ENCODE results near the gene PHACTR4. TPM values are rescaled to one million over a fixed set of nuclear protein-coding genes. Genes with fewer than 3 reads are reported as not detected.

The PHACTR4 gene
- total RNA-seq = 6.3 and 11.4 TPM in 2 replicates

DNA sequence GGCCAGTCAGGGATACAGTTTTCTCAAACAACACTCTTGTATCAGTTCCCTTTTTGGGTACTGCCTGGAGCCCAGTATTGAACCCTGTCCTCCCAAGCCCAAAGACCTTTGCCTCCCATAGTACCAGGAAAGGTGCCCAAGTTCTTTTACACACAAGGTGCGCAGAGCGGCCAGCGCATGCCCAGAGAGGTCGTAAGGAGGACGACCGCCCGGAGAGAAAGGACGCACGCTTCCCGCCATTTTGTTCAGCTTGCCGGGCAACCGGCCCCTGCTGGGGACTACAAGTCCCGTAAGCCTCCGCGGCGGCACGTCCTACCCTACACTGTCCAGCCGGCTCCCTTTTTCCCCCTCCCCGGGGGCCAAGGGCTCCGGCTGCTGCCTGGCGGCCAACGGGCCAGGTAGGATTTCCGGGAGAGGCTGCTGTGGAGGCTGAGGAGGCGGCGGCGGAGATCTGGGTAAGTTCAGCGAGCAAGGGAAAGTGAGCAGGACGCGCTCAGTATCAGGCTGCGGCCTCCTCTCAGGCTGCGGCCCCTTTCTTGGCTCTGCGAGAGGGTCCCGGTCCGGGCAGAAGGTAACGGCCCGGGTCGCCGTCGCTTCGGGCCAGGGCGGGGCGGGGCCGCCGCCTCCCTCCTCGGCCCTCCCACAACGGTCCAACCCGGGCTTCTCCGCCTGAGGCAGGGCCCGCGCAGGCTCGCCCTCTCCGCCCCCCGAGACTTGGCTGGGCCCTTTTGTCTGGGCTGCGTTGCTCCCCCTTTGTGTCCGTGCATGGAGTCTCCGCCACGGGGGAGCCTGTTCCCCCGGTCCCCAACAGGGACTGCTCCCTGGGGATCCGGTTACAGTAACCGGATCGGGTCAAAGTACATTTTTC, at the start of gene PHACTR4:
TSS of gene PHACTR4 (plus strand) at position 370 of the 868 bp plus-strand sequence. CDS start 37,708 bp downstream, outside the sequence.

DNA sequence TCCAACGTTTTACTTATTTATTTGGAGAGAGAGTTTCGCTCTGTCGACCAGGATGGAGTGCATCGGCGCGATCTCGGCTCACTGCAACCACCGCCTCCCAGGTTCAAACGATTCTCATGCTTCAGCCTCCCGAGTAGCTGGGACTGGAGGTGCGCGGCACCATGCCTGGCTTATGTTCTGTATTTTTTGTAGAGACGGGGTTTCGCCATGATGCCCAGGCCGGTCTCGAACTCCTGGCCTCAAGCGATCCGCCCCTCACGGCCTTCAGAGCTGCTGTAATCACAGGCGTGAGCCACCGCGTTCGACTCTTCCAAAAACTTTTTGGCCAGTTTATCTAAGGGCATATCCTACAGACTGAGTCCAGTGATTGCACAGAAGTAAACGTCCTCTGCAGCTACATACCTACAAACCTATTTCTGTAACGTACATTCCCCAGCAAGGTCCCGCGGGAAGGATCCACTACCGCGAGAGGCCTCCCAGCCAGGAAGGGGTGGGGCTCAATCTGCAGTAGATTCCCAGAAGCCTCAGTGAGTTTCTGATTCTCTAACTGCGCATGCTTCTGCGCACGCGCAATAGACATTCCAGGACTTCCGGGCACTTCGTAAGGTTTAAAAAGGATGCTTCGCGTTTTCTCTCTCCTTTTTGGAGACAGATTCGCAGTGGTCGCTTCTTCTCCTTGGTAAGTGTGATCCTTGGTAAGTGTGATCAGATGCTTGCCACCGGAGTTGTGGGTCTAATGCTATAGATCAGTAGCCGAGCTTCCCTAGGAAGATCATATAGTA, 136.1 kb downstream of the PHACTR4 start, which contains the start of gene RCC1:
TSS of gene RCC1 (plus strand) at position 638 of the 782 bp plus-strand sequence. CDS start 23,824 bp downstream, outside the sequence.

Other genes with a start within 250 kb of the PHACTR4 start
- gene PTAFR, start 193.1 kb upstream of the PHACTR4 start, total RNA-seq = 0.32 TPM in 1 of 2 replicates, not detected in the other
- gene DNAJC8, start 136.7 kb upstream of the PHACTR4 start, total RNA-seq = 47.3 and 49.1 TPM in 2 replicates
- 191 and 237 TPM in 2 replicates for gene ATP5IF1, start 133.6 kb upstream of the PHACTR4 start, total RNA-seq
- 30.0 and 30.3 TPM in 2 replicates for gene SESN2, start 110.2 kb upstream of the PHACTR4 start, total RNA-seq
- 15.2 and 23.1 TPM in 2 replicates for gene MED18, start 40.7 kb upstream of the PHACTR4 start, total RNA-seq
- gene RCC1, start 136.3 kb downstream of the PHACTR4 start, total RNA-seq = 21.7 and 22.6 TPM in 2 replicates
- 33.4 and 41.0 TPM in 2 replicates for gene TRNAU1AP, start 183.3 kb downstream of the PHACTR4 start, total RNA-seq
- 0.54 and 2.8 TPM in 2 replicates for gene RAB42, start 222.5 kb downstream of the PHACTR4 start, total RNA-seq

Data from cardiac atrium fibroblast (primary cell).